Heart left ventricle (tissue), 16 donors: ENCODE data around the gene OMP. TPM values are rescaled to one million over a fixed set of nuclear protein-coding genes. Genes with fewer than 3 reads are reported as not detected.

Experiments
- ATAC-seq, 4 donors: fragments of 200-7000 bp; cut with Tn5 transposase; one replicate each; pipeline ENCODE4 v1.9.1; 2020 to 2022; ENCODE audit warnings: moderate library complexity in 4 of 4, mild to moderate bottlenecking in 3 of 4, moderate number of reproducible peaks in 1 of 4
- DNase-seq, 5 donors: peaks; one replicate each; pipeline ENCODE4 v3.0.0-alpha.2; 2020
- H3K27ac ChIP-seq, 12 donors: fragments of 200-600 bp; sonication (generic) in 4 of 12; one replicate each; pipeline versions ENCODE4 v1.5.0 to v1.8.0; 2016 to 2022; ENCODE audit warnings: mild to moderate bottlenecking in 2 of 12
- H3K27me3 ChIP-seq, 9 donors: fragments of 200-600 bp; sonication (generic) in 2 of 9; one replicate each; pipeline versions ENCODE4 v1.5.1 to v1.8.0; 2016 to 2022; ENCODE audit warnings: mild to moderate bottlenecking in 3 of 9
- H3K36me3 ChIP-seq, 9 donors: fragments of 200-600 bp; sonication (generic) in 2 of 9; one replicate each; pipeline versions ENCODE4 v1.5.0 to v1.8.0; 2018 to 2022; ENCODE audit warnings: mild to moderate bottlenecking in 2 of 9
- H3K4me1 ChIP-seq, 12 donors: fragments of 200-600 bp; sonication (generic) in 4 of 12; one replicate each; pipeline versions ENCODE4 v1.5.0 to v1.8.0; 2016 to 2022; ENCODE audit warnings: mild to moderate bottlenecking in 3 of 12
- H3K4me3 ChIP-seq, 12 donors: fragments of 200-600 bp; sonication (generic) in 4 of 12; one replicate each; pipeline versions ENCODE4 v1.5.0 to v1.8.0; 2017 to 2022; ENCODE audit warnings: mild to moderate bottlenecking in 9 of 12, moderate library complexity in 4 of 12
- H3K9me3 ChIP-seq, 12 donors: fragments of 200-600 bp; sonication (generic) in 4 of 12; one replicate each; pipeline versions ENCODE4 v1.5.0 to v1.8.0; 2016 to 2022; ENCODE audit warnings: mild to moderate bottlenecking in 1 of 12
- POLR2A ChIP-seq, 2 donors: fragments of 450-650 bp; IDR thresholded peaks; one replicate each; pipeline ENCODE4 v1.6.1; 2017; ENCODE audit warnings: antibody characterized with exemption in 2 of 2, mild to moderate bottlenecking in 2 of 2, moderate library complexity in 2 of 2
- WGBS, 4 donors: extraction: QIAGEN DNeasy Blood & Tissue Kit in 2 of 4; methylation state at CpG; one replicate each; pipeline versions ENCODE4 v1.1.5 to v1.1.7; 2013 to 2018; 5-methylcytosine and 5-hydroxymethylcytosine counted together
- intact Hi-C, 10 donors: fragments of 100-400 bp; cut with DNase I; formaldehyde crosslinking; loops; one replicate each; pipeline versions ENCODE4 v1.11.1 to v1.14.2; 2022
- polyA plus RNA-seq, 2 donors: library from polyadenylated mRNA; stranded (reverse); fragments of 200-250 nt; gene quantifications; one replicate each; pipeline ENCODE4 v1.2.3, GENCODE V29; 2013
- total RNA-seq, 9 donors: library from RNA; depleted of rRNA in 2 of 9; stranded (reverse); fragments of >200 nt in 2 of 9; fragmentation: NEBNext Ultra II Directional in 3 of 9; extraction: Animal tissue kit (Norgen Biotek cat#: 25700) in 3 of 9; gene quantifications; one replicate each; pipeline versions ENCODE4 v1.1.0 to v1.2.4, GENCODE V29; 2016 to 2023
- TF ChIP-seq, protein P1 (sequence below), 12 donors: fragments of 200-600 bp; sonication (generic) in 4 of 12; IDR thresholded peaks; one replicate each; pipeline versions ENCODE4 v1.5.0 to v1.8.0; 2018 to 2022; ENCODE audit warnings: antibody characterized with exemption in 12 of 12, mild to moderate bottlenecking in 5 of 12
- donor health status: ischemic (EF 13 %, LVEDD 7.1; RV severe dilation, severe dysfunction).
- donor health status: healthy with polysubstance abuse.
- donor health status: DM: no; HTN: yes; CAD: no.
- donor health status: DM: no; HTN: no; CAD: no.
- donor health status: ischemic (EF 25% LVEDD 6.9; RV normal size, moderate dysfunction).
- donor health status: ischemic (EF 25% LVEDD 5.7; RV mildly dilated, moderate dysfunction).
- donor health status: healthy.
- donor health status: DM: yes; HTN: yes; CAD: no.
- donor health status: ischemic (EF 35%, LVEDD 5.7; RV mildly dilated, moderate dysfunction).
- donor health status: nonischemic (EF 11% LVEDD 7.7; RV severe dilation, severe dysfunction).
- donor health status: DM: yes; HTN: yes; CAD: no.
- donor health status: PGD.
- donor health status: ischemic (EF 29% LVEDD 5.4; RV normal size, mild dysfunction).
- donor health status: nonischemic (EF 23%, LVEDD 6.1; RV moderate dilation, normal function).

The OMP gene
- total and polyA plus RNA-seq, 11 donors: not detected

DNA sequence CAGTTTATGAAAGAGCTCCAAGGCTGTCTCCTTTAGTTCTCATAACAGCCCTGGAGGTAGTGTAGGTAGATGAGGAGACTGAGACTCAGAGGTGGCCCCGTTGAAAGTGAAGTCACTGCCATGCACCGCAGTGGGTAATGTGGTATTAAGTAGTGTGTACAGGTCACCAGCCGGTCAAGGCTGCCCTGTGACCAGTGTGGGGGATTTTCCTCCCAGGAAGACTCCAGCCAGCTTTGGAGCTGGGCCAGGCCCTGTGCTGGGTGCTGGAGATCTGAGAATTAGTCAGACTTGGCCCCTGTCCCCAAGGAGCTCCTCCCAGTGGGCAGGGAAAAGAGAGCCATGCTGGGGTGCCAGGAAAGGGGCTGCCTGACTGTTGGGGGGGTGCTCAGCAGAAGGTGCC is 5.3 kb downstream of the OMP start:
- WGBS, 4 donors: 63 to 72% (median 67%) methylated on average over 3 of the region's 3 CpGs
- ATAC-seq (peak in 3 of 4 donors; percentile 21 to 50 (median 27)), DNase-seq (peak in 2 of 5 donors; percentile 69 to 71)
- Histone ChIP-seq H3K9me3 (no peaks in the 10 kb centered on the region), H3K27me3 (no peaks in the 10 kb centered on the region), H3K36me3 (no peaks in the 10 kb centered on the region), H3K4me1 (peaks cover 0 to 13% (median 3%) of the 10 kb centered on the region in 12 donors), H3K27ac (no peak overlapping the region), H3K4me3 (no peak overlapping the region)
- intact Hi-C loops: no loop called here
- no peak for TF ChIP-seq POLR2A (IDR thresholded peaks at IDR 0.05)
- TF ChIP-seq, protein P1, sequence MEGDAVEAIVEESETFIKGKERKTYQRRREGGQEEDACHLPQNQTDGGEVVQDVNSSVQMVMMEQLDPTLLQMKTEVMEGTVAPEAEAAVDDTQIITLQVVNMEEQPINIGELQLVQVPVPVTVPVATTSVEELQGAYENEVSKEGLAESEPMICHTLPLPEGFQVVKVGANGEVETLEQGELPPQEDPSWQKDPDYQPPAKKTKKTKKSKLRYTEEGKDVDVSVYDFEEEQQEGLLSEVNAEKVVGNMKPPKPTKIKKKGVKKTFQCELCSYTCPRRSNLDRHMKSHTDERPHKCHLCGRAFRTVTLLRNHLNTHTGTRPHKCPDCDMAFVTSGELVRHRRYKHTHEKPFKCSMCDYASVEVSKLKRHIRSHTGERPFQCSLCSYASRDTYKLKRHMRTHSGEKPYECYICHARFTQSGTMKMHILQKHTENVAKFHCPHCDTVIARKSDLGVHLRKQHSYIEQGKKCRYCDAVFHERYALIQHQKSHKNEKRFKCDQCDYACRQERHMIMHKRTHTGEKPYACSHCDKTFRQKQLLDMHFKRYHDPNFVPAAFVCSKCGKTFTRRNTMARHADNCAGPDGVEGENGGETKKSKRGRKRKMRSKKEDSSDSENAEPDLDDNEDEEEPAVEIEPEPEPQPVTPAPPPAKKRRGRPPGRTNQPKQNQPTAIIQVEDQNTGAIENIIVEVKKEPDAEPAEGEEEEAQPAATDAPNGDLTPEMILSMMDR (IDR thresholded peaks at IDR 0.05): no peak

DNA sequence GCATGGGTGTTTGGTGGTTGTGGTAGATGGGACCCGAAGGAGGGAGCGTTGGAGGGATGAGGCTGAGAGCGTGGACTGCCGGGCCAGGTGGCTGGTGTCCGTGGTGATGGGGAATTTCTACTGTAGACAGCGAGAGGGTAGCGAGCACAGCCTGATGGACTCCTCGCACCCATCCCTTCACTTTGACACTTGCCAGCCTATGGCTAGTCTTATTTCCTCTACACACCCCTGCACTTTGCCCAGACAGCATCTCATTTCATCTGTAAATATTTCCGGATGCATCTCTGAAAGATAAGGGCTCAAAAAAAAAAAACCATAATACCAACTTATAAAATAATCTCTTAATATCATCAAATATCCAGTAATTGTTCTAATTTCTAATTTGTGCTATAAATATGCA is 5.8 kb downstream of the OMP start:
- intact Hi-C loops: no loop called here
- ATAC-seq (peak in 1 of 4 donors; percentile 30), DNase-seq (no peak)
- H3K4me3 ChIP-seq: no peak overlapping the region
- no peak for TF ChIP-seq POLR2A (IDR thresholded peaks at IDR 0.05)
- TF ChIP-seq, protein P1 (IDR thresholded peaks at IDR 0.05): no peak
- H3K36me3 ChIP-seq: no peaks in the 10 kb centered on the region
- peak overlapping the region in 1 of 12 donors; percentile 20 for H3K27ac ChIP-seq
- WGBS, 4 donors: 86 to 92% (median 90%) methylated on average over 9 of the region's 9 CpGs
- peaks cover 0 to 13% (median 3%) of the 10 kb centered on the region in 12 donors for H3K4me1 ChIP-seq
- no peaks in the 10 kb centered on the region for H3K27me3 ChIP-seq
- H3K9me3 ChIP-seq: no peaks in the 10 kb centered on the region

DNA sequence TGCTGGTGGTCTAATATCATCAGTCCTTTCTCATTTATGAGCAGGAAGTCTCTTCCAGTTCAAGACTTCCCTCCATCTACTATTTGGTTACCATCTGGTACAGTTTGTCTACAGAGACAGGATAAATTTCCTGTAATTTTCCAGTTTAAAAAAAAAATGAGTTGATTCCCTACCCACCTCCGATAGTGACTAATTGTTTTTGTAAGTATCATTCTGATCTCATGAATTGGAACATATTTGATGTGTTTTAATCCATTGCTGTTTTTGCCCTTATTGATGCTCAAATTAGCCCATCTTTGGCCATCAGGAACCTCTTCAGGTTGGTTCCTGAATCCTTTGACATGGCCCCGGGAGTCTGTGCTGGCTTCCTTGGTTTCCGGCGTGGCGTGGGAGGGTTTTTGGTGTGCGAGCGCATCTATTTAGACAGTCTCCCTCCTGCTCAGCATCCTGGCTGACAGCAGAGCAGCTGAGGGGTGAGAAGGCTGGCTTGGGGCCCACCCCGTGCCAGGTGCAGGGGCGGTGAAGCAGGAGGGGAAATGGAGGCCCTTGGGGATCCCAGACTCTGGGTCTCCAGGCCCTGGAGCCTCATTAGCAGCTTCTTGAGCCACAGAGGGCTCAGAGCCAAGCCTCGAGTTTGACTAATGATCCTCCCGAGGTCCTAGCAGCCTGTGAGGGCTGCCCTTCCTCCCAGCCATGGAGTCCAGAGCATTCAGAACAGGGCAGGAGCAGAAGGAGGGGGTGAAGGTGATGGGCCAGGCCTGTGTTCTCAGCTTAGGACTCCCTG is 6.8 kb downstream of the OMP start:
- 48 to 62% (median 57%) methylated on average over 11 of the region's 11 CpGs for WGBS, 4 donors
- DNase-seq (peak in 1 of 5 donors; percentile 44), ATAC-seq (peak in 1 of 4 donors; percentile 52)
- Histone ChIP-seq H3K27ac (peak overlapping the region in 1 of 12 donors; percentile 19), H3K36me3 (no peaks in the 10 kb centered on the region), H3K9me3 (no peaks in the 10 kb centered on the region), H3K4me1 (peaks cover 0 to 13% (median 3%) of the 10 kb centered on the region in 12 donors), H3K27me3 (no peaks in the 10 kb centered on the region), H3K4me3 (no peak overlapping the region)
- intact Hi-C loops: no loop called here
- TF ChIP-seq, protein P1 (IDR thresholded peaks at IDR 0.05): no peak
- no peak for TF ChIP-seq POLR2A (IDR thresholded peaks at IDR 0.05)

DNA sequence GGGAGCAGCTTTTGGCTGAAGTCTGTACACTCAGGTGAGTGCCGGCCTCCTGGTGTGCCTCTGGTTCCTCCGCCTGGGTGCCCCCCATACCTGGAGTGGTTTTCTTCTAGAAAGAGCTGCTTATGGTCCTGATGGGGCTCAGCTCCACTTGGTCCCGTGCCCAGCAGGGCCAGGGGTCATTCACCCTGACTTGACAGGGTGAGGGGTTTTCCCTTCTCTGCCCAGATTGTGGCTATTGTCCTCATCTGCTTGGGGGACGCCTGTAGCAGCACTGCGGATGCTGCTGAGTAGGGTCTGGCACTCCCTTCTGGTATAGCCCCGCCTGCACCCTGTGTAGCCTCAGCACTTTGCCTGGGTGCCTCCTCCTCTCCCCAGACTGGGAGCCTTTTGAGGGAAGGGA is 8.2 kb downstream of the OMP start:
- intact Hi-C loops: no loop called here
- WGBS, 4 donors: 84 to 93% (median 92%) methylated on average over 6 of the region's 6 CpGs
- peaks cover 0 to 13% (median 3%) of the 10 kb centered on the region in 12 donors for H3K4me1 ChIP-seq
- H3K36me3 ChIP-seq: no peaks in the 10 kb centered on the region
- no peaks in the 10 kb centered on the region for H3K27me3 ChIP-seq
- ATAC-seq (no peak), DNase-seq (peak in 1 of 5 donors; percentile 29)
- H3K9me3 ChIP-seq: no peaks in the 10 kb centered on the region
- TF ChIP-seq POLR2A (IDR thresholded peaks at IDR 0.05): no peak
- no peak overlapping the region for H3K27ac ChIP-seq
- no peak overlapping the region for H3K4me3 ChIP-seq
